MM.1S (cell line): Measurements from ENCODE around the gene NMNAT2.
A peak's percentile ranks its signal among the peaks of the same experiment; 100 is the strongest.

Source experiments
- DNase-seq: peaks from one replicate; pipeline ENCODE4 v3.0.0-alpha.2; 2015
- H2AFZ ChIP-seq: fragments of 300-600 bp; sonication (generic); 2 replicates; pipeline ENCODE4 v1.6.0; 2016; ENCODE audit warnings: antibody characterized with exemption, low read length
- H3F3A ChIP-seq: fragments of 300-600 bp; sonication (generic); 2 replicates; pipeline ENCODE4 v1.6.1; 2016; ENCODE audit warnings: mild to moderate bottlenecking, antibody characterized with exemption, low read length, moderate library complexity, mixed read lengths; ENCODE audit not compliant: insufficient read depth
- H3K27ac ChIP-seq: fragments of 300-600 bp; sonication (generic); 2 replicates; pipeline ENCODE4 v1.5.1; 2016; ENCODE audit warnings: mild to moderate bottlenecking, low read length
- H3K27me3 ChIP-seq: fragments of 300-600 bp; sonication (generic); replicated peaks from 2 replicates; pipeline ENCODE4 v1.6.0; 2016; ENCODE audit warnings: low read length; ENCODE audit not compliant: insufficient read depth
- H3K36me3 ChIP-seq: fragments of 300-600 bp; sonication (generic); replicated peaks from 2 replicates; pipeline ENCODE4 v1.6.1; 2016; ENCODE audit warnings: mild to moderate bottlenecking, low read length, mixed read lengths; ENCODE audit not compliant: insufficient read depth
- H3K4me1 ChIP-seq: fragments of 300-600 bp; sonication (generic); 2 replicates; pipeline ENCODE4 v1.6.1; 2016; ENCODE audit warnings: low read length, mixed read lengths
- H3K4me2 ChIP-seq: fragments of 300-600 bp; sonication (generic); 2 replicates; pipeline ENCODE4 v1.6.0; 2016; ENCODE audit warnings: low read depth, low read length
- H3K4me3 ChIP-seq: fragments of 300-600 bp; sonication (generic); 2 replicates; pipeline ENCODE4 v1.5.1; 2016; ENCODE audit warnings: low read length, mixed read lengths
- H3K79me2 ChIP-seq: fragments of 300-600 bp; sonication (generic); 2 replicates; pipeline ENCODE4 v1.6.1; 2016; ENCODE audit warnings: mixed run types, low read length, mixed read lengths
- H3K9ac ChIP-seq: fragments of 300-600 bp; sonication (generic); 2 replicates; pipeline ENCODE4 v1.6.1; 2016; ENCODE audit warnings: low read length, mixed read lengths
- H3K9me2 ChIP-seq: fragments of 300-600 bp; sonication (generic); replicated peaks from 2 replicates; pipeline ENCODE4 v1.6.1; 2016; ENCODE audit warnings: mild to moderate bottlenecking, low read length, mixed read lengths; ENCODE audit not compliant: insufficient read depth
- H3K9me3 ChIP-seq: fragments of 300-600 bp; sonication (generic); replicated peaks from 2 replicates; pipeline ENCODE4 v1.6.1; 2016; ENCODE audit warnings: mild to moderate bottlenecking, low read length, mixed read lengths; ENCODE audit not compliant: insufficient read depth
- H4K20me1 ChIP-seq: fragments of 300-600 bp; sonication (generic); 2 replicates; pipeline ENCODE4 v1.6.1; 2016; ENCODE audit warnings: mild to moderate bottlenecking, low read length, moderate library complexity, mixed read lengths; ENCODE audit not compliant: insufficient read depth
- EZH2 ChIP-seq: fragments of 300-600 bp; sonication (generic); optimal IDR thresholded peaks from 2 replicates; pipeline ENCODE3; 2017; ENCODE audit warnings: low read depth, mild to moderate bottlenecking, antibody characterized with exemption, low read length, mixed read lengths
- EZH2phosphoT487 ChIP-seq: fragments of 300-600 bp; sonication (generic); IDR thresholded peaks from 2 replicates; pipeline ENCODE4 v1.6.1; 2018; ENCODE audit warnings: antibody characterized with exemption, low read length
- TF ChIP-seq, protein P1 (sequence below): fragments of 300-600 bp; sonication (generic); IDR thresholded peaks from 2 replicates; pipeline ENCODE4 v1.5.1; 2016; ENCODE audit warnings: antibody characterized with exemption, low read length, mixed read lengths

NMNAT2 gene

GRCh38 chr1:183210681-183211080 is 207.5 kb downstream of the NMNAT2 start:
- Histone ChIP-seq H3F3A (no peaks in the 10 kb centered on the region), H3K79me2 (no peaks in the 10 kb centered on the region), H3K4me3 (no peak overlapping the region), H3K9me2 (no peaks in the 10 kb centered on the region), H3K9ac (no peak overlapping the region), H4K20me1 (no peaks in the 10 kb centered on the region), H3K27me3 (no peaks in the 10 kb centered on the region), H3K36me3 (no peaks in the 10 kb centered on the region), H2AFZ (no peak overlapping the region), H3K27ac (no peak overlapping the region), H3K4me1 (no peaks in the 10 kb centered on the region), H3K4me2 (no peak overlapping the region), H3K9me3 (no peaks in the 10 kb centered on the region)
- DNase-seq = no peak
- TF ChIP-seq EZH2phosphoT487 = no peak
- TF ChIP-seq EZH2 = no peak
- TF ChIP-seq, protein P1, sequence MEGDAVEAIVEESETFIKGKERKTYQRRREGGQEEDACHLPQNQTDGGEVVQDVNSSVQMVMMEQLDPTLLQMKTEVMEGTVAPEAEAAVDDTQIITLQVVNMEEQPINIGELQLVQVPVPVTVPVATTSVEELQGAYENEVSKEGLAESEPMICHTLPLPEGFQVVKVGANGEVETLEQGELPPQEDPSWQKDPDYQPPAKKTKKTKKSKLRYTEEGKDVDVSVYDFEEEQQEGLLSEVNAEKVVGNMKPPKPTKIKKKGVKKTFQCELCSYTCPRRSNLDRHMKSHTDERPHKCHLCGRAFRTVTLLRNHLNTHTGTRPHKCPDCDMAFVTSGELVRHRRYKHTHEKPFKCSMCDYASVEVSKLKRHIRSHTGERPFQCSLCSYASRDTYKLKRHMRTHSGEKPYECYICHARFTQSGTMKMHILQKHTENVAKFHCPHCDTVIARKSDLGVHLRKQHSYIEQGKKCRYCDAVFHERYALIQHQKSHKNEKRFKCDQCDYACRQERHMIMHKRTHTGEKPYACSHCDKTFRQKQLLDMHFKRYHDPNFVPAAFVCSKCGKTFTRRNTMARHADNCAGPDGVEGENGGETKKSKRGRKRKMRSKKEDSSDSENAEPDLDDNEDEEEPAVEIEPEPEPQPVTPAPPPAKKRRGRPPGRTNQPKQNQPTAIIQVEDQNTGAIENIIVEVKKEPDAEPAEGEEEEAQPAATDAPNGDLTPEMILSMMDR = no peak

DNA sequence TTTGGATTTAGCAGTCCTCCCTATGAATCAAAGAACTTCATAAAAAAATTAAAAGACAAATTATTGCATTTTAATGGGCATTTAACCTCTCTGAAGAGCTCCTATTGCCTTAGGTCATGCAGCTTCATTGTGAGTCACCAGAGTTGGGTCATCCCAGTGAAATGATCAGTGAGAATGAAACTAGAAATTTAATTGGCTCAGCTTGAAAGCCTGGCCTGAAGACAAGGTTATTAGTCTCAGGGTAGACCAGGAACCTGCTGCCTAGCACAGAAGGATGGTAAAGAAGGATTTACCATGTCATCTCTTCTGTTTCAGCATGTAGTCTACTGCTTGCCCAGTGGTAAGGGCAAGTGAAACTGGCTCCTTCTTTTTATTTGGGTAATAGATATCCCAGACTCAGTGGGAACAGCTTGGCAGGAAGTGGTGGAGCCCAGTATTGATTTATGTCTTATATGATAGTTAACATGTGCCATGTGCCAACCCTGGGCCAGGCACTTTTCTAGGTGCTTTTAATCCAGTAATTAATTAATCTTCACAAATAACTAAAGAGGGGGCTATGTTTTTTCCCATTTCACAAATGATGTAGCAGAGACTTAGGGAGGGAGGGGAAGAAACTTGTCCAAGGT is 208.5 kb downstream of the NMNAT2 start:
- Histone ChIP-seq H2AFZ (no peak overlapping the region), H3K9me3 (no peaks in the 10 kb centered on the region), H3K9me2 (no peaks in the 10 kb centered on the region), H3K36me3 (no peaks in the 10 kb centered on the region), H3K4me2 (no peak overlapping the region), H3K79me2 (no peaks in the 10 kb centered on the region), H3K27ac (no peak overlapping the region), H4K20me1 (no peaks in the 10 kb centered on the region), H3F3A (no peaks in the 10 kb centered on the region), H3K27me3 (no peaks in the 10 kb centered on the region), H3K4me3 (no peak overlapping the region), H3K9ac (no peak overlapping the region), H3K4me1 (no peaks in the 10 kb centered on the region)
- DNase-seq = peak; percentile 28
- TF ChIP-seq, protein P1 = no peak
- TF ChIP-seq EZH2 = no peak
- TF ChIP-seq EZH2phosphoT487 = no peak

DNA sequence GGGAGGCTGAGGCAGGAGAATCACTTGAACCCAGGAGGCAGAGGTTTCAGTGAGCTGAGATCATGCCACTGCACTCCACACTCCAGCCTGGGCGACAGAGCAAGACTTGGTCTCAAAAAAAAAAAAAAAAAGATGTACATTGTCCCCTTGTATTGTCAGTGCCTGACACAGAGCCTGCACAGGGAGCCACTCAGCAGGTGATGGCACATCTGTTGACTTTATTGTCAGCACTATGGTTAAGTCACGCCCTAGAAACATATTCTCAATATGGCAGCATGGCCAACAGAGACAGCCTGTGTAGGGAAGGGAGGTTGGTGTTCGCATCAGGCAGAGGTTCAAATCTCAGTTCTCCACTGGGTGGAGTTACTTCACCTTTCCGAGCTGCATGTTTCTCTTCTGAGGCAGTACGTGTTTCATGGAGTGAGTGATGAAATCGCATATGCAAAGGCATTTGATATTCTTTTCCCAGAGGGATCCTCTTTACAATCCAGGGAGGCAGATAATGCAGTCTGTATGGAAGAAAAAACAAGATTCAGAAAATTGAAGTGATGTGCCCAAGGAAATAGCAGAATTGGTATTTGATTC is 211.6 kb downstream of the NMNAT2 start:
- H3F3A ChIP-seq = no peaks in the 10 kb centered on the region

DNA sequence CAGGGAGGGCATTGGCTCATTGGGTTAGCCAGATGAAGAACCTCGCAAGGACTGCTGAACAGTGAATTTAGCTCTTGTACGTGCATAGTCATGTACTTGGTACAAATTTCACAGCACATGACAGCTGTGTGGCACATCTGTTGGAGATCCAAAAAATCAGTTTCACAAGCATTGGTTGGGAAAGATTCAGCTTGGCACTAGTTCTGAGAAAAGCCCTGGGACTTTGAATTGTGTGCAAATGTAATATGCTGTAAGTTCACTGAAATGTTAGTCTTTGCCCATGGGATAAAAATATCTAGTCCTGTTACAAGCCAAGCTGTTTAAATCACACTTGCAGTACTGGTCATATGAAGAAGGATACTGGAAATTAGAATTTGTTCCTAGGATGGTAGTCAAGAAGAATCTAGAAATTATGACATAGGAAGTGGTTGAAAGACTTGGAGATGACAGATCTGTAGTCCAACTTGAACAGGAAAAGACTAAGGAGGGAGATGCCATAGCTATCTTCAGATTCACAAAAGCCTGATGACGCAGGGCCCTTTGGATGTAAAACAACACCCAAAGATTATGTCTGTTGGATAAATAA is 212.9 kb downstream of the NMNAT2 start:
- Histone ChIP-seq H3K36me3 (no peaks in the 10 kb centered on the region), H3K9me3 (no peaks in the 10 kb centered on the region), H3F3A (no peaks in the 10 kb centered on the region), H3K9me2 (no peaks in the 10 kb centered on the region), H3K27ac (no peak overlapping the region), H3K4me2 (no peak overlapping the region), H3K27me3 (no peaks in the 10 kb centered on the region), H3K4me1 (no peaks in the 10 kb centered on the region), H4K20me1 (no peaks in the 10 kb centered on the region), H3K4me3 (no peak overlapping the region), H3K79me2 (no peaks in the 10 kb centered on the region), H2AFZ (no peak overlapping the region), H3K9ac (no peak overlapping the region)
- no peak for DNase-seq
- TF ChIP-seq, protein P1 = no peak
- TF ChIP-seq EZH2 = no peak
- no peak for TF ChIP-seq EZH2phosphoT487

More for the DNA sequence above, 211.6 kb downstream of the NMNAT2 start:
- no peaks in the 10 kb centered on the region for H3K36me3 ChIP-seq
- no peak overlapping the region for H3K27ac ChIP-seq
- no peaks in the 10 kb centered on the region for H3K4me1 ChIP-seq
- no peaks in the 10 kb centered on the region for H3K9me3 ChIP-seq
- H3K4me2 ChIP-seq = no peak overlapping the region
- no peaks in the 10 kb centered on the region for H3K9me2 ChIP-seq
- no peak for DNase-seq
- H3K4me3 ChIP-seq = no peak overlapping the region
- H3K9ac ChIP-seq = no peak overlapping the region
- no peak for TF ChIP-seq EZH2phosphoT487
- H3K79me2 ChIP-seq = no peaks in the 10 kb centered on the region
- no peak overlapping the region for H2AFZ ChIP-seq
- no peaks in the 10 kb centered on the region for H4K20me1 ChIP-seq
- no peaks in the 10 kb centered on the region for H3K27me3 ChIP-seq
